SK-N-SH (cell line): Measurements from ENCODE around the gene VOPP1.

ENCODE experiments used
- CTCF ChIP-seq: fragments of 200-600 bp; sonication (generic); IDR thresholded peaks from 2 replicates; pipeline ENCODE4 v1.6.1; 2017; ENCODE audit warnings: antibody characterized with exemption, mild to moderate bottlenecking, moderate library complexity
- EP300 ChIP-seq, 2 experiments: IDR thresholded peaks; 2 replicates each; pipeline versions ENCODE4 v1.4.0 to v1.6.1; 2012; ENCODE audit warnings: borderline replicate concordance in 1 of 2, low read depth in 1 of 2, low read length in 1 of 2
- MAX ChIP-seq: IDR thresholded peaks from 2 replicates; pipeline ENCODE4 v1.4.0; 2012; ENCODE audit warnings: low read depth
- POLR2AphosphoS5 ChIP-seq: IDR thresholded peaks from 2 replicates; pipeline ENCODE4 v1.6.1; 2012; ENCODE audit warnings: low read depth, low read length
- RAD21 ChIP-seq: IDR thresholded peaks from 2 replicates; pipeline ENCODE4 v1.6.1; 2012; ENCODE audit warnings: mild to moderate bottlenecking, low read length
- REST ChIP-seq: IDR thresholded peaks from 2 replicates; pipeline ENCODE4 v1.6.1; 2012; ENCODE audit warnings: mild to moderate bottlenecking, low read depth, low read length, moderate library complexity
- TAF1 ChIP-seq: IDR thresholded peaks from 2 replicates; pipeline ENCODE4 v1.6.1; 2012; ENCODE audit warnings: low read depth, mild to moderate bottlenecking, low read length, moderate library complexity, borderline replicate concordance
- YY1 ChIP-seq: IDR thresholded peaks from 2 replicates; pipeline ENCODE4 v1.4.0; 2012; ENCODE audit warnings: low read depth, mild to moderate bottlenecking

GRCh38 chr7:55515569-55516279 is 56.6 kb downstream of the VOPP1 start:
- no peak for TF ChIP-seq POLR2AphosphoS5
- TF ChIP-seq CTCF = no peak
- no peak for TF ChIP-seq RAD21
- no peak for TF ChIP-seq TAF1
- no peak for TF ChIP-seq EP300 (IDR thresholded peaks at IDR 0.05; ENCODE audit: borderline replicate concordance in 1 of 2, low read depth in 1 of 2, low read length in 1 of 2)
- TF ChIP-seq YY1 = no peak
- no peak for TF ChIP-seq MAX
- no peak for TF ChIP-seq REST
